Uterus (tissue), 4 donors: ENCODE results near the gene ATN1. TPM values are rescaled to one million over a fixed set of nuclear protein-coding genes. Genes with fewer than 3 reads are reported as not detected.

ENCODE experiments used
- DNase-seq, 2 donors: peaks; one replicate each; pipeline ENCODE4 v3.0.0-alpha.2; 2019 to 2020
- H3K27ac ChIP-seq, 2 donors: fragments of 200-600 bp; sonication (generic); 1 replicate in 1 of 2; 2 replicates in 1 of 2; pipeline ENCODE4 v1.5.1; 2016 to 2018
- H3K27me3 ChIP-seq, 2 donors: fragments of 200-600 bp; sonication (generic); one replicate each; pipeline ENCODE4 v1.5.1; 2018 to 2019; ENCODE audit warnings: control low read depth in 1 of 2
- H3K36me3 ChIP-seq, 2 donors: fragments of 200-600 bp; sonication (generic); one replicate each; pipeline ENCODE4 v1.5.1; 2019; ENCODE audit warnings: control low read depth in 1 of 2
- H3K4me1 ChIP-seq, 2 donors: fragments of 200-600 bp; sonication (generic); one replicate each; pipeline ENCODE4 v1.5.1; 2018 to 2019; ENCODE audit warnings: control low read depth in 1 of 2
- H3K4me3 ChIP-seq, 2 donors: fragments of 200-600 bp; sonication (generic); 1 replicate in 1 of 2; 2 replicates in 1 of 2; pipeline ENCODE4 v1.5.1; 2018 to 2019; ENCODE audit warnings: mild to moderate bottlenecking in 1 of 2
- H3K9me3 ChIP-seq, 2 donors: fragments of 200-600 bp; sonication (generic); one replicate each; pipeline ENCODE4 v1.5.1; 2019; ENCODE audit warnings: control low read depth in 1 of 2
- CTCF ChIP-seq, 4 experiments: fragments of 200-600 bp in 2 of 4; fragments of 450-650 bp in 2 of 4; sonication (generic) in 2 of 4; IDR thresholded peaks; one replicate each; pipeline ENCODE4 v1.5.1; 2016 to 2019; ENCODE audit warnings: antibody characterized with exemption in 4 of 4, mild to moderate bottlenecking in 2 of 4, moderate library complexity in 1 of 4
- POLR2A ChIP-seq, 2 donors: fragments of 450-650 bp; IDR thresholded peaks; one replicate each; pipeline ENCODE4 v1.6.1; 2016; ENCODE audit warnings: antibody characterized with exemption in 2 of 2, mild to moderate bottlenecking in 1 of 2, moderate library complexity in 1 of 2
- intact Hi-C: fragments of 100-400 bp; cut with DNase I; formaldehyde crosslinking; loops from one replicate; pipeline ENCODE4 v1.15.1; 2023; ENCODE audit warnings: low total_unique reads
- total RNA-seq, 4 donors: library from RNA; depleted of rRNA in 3 of 4; stranded (reverse); fragments of >200 nt in 3 of 4; gene quantifications; one replicate each; pipeline versions ENCODE4 v1.1.0 to v1.2.4, GENCODE V29; 2014 to 2023
- donor health status: DM: yes; HTN: yes; CAD: no.

ATN1 gene
- total RNA-seq, 4 donors from 2014 or later: 10.8 to 283 (median 28.7) TPM

- no peak overlapping the region for H3K27ac ChIP-seq
- TF ChIP-seq POLR2A (IDR thresholded peaks at IDR 0.05): no peak
- no peak for TF ChIP-seq CTCF (IDR thresholded peaks at IDR 0.05)
- H3K4me3 ChIP-seq: no peak overlapping the region
- no peaks in the 10 kb centered on the region for H3K9me3 ChIP-seq
- DNase-seq: no peak
- intact Hi-C loops: no loop called here
- H3K4me1 ChIP-seq: no peaks in the 10 kb centered on the region
- H3K27me3 ChIP-seq: no peaks in the 10 kb centered on the region
- no peaks in the 10 kb centered on the region for H3K36me3 ChIP-seq
These were observed 27.6 kb downstream of the ATN1 start for GRCh38 chr12:6955108-6956020.

GRCh38 chr12:6956021-6956727, 28.4 kb downstream of the ATN1 start:
- H3K36me3 ChIP-seq: no peaks in the 10 kb centered on the region
- H3K9me3 ChIP-seq: no peaks in the 10 kb centered on the region
- DNase-seq: no peak
- H3K4me3 ChIP-seq: no peak overlapping the region
- no peak for TF ChIP-seq CTCF (IDR thresholded peaks at IDR 0.05)
- no peak for TF ChIP-seq POLR2A (IDR thresholded peaks at IDR 0.05)
- intact Hi-C loops: no loop called here
- no peak overlapping the region for H3K27ac ChIP-seq
- H3K27me3 ChIP-seq: no peaks in the 10 kb centered on the region
- H3K4me1 ChIP-seq: no peaks in the 10 kb centered on the region

GRCh38 chr12:6957151-6957701, 29.5 kb downstream of the ATN1 start:
- Histone ChIP-seq H3K36me3 (no peaks in the 10 kb centered on the region), H3K27ac (no peak overlapping the region), H3K9me3 (no peaks in the 10 kb centered on the region), H3K4me3 (no peak overlapping the region), H3K4me1 (peaks cover 0 to 3% of the 10 kb centered on the region in 2 donors), H3K27me3 (no peaks in the 10 kb centered on the region)
- TF ChIP-seq CTCF (IDR thresholded peaks at IDR 0.05): no peak
- TF ChIP-seq POLR2A (IDR thresholded peaks at IDR 0.05): no peak
- intact Hi-C loops: no loop called here
- no peak for DNase-seq

- Histone ChIP-seq H3K27me3 (no peaks in the 10 kb centered on the region), H3K36me3 (no peaks in the 10 kb centered on the region), H3K9me3 (no peaks in the 10 kb centered on the region), H3K4me3 (no peak overlapping the region), H3K4me1 (peaks cover 0 to 3% of the 10 kb centered on the region in 2 donors), H3K27ac (no peak overlapping the region)
- no peak for DNase-seq
- intact Hi-C loops: no loop called here
- no peak for TF ChIP-seq POLR2A (IDR thresholded peaks at IDR 0.05)
- TF ChIP-seq CTCF (IDR thresholded peaks at IDR 0.05): no peak
These were observed 30.2 kb downstream of the ATN1 start for GRCh38 chr12:6957741-6958608.
